ENCODE measurements around the gene SMTNL1.

SMTNL1 gene

GRCh38 chr11:57596266-57596885, 59.0 kb downstream of the SMTNL1 start:
- DNase-seq, result no peak

DNA sequence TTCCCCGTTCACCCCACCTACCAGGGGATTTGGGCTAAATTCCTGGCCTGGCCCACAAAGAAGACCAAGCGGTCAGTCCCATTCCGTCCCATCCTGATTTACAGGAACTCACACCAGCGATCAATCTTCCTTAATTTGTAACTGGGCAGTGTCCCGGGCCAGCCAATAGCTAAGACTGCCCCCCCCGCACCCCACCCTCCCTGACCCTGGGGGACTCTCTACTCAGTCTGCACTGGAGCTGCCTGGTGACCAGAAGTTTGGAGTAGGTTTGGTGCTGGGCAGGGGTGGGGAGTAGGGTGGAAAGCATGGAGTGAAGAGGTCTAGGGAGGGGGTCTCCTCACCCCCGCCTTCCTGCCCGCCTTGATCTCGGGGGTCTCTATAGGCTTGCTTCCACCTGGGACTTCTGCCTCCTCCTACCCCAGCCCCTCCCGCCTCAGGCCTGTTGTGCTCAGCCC, 60.1 kb downstream of the SMTNL1 start, which contains the start of gene SERPING1:
TSS of gene SERPING1 (plus strand) at position 225 of the 455 bp plus-strand sequence. CDS start 586 bp downstream, outside the sequence.
- DNase-seq, result no peak

- no peak for DNase-seq
These were observed 60.8 kb downstream of the SMTNL1 start for GRCh38 chr11:57597916-57598830.

DNA sequence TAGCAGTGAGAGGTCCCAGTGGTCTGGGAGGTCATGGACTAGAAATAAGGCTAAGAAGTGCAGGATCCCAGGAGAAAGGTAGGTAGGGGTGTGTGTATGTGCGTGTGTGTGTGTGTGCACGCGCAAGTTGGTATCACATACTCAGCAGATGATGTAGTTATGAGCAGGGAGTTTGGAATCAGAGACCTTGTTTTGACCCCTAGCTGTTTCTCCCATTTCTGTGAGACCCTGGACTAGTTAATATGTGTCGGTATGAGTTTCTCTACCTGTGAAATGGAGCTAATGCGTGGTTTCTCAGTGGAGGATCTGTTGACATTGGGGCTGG, 61.4 kb downstream of the SMTNL1 start:
- DNase-seq, result no peak

DNA sequence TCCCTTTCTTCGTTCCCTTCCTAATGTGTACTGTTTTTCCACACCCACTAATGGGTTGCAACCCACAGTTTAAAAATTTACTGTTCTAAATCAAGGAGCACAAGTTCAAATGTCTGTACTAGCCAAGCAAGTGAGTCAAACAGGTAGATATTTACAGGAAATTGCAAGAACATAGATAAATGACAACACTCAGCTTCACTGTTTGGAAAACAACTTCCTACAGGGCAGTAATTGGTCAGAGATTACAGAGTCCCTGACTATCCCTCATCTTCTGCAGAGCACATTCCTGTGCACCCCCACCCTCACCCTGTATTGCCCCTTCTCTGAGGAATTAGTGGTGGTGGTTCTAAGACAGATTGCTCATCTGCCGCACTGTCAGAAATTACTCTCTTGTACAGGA, 62.0 kb downstream of the SMTNL1 start:
- DNase-seq, result no peak
